Breast epithelium (tissue), 3 donors: Measurements from ENCODE around the gene HMGB4.

Source experiments
- POLR2AphosphoS5 ChIP-seq, 3 donors: sonication (generic); formaldehyde crosslinking; IDR thresholded peaks; one replicate each; pipeline ENCODE4 v1.6.1; 2017; ENCODE audit warnings: antibody characterized with exemption in 3 of 3
- TF ChIP-seq, protein P1 (sequence below), 3 donors: fragments of 450-650 bp; IDR thresholded peaks; one replicate each; pipeline ENCODE4 v1.5.1; 2016 to 2017; ENCODE audit warnings: antibody characterized with exemption in 3 of 3, mild to moderate bottlenecking in 3 of 3, moderate library complexity in 3 of 3

DNA sequence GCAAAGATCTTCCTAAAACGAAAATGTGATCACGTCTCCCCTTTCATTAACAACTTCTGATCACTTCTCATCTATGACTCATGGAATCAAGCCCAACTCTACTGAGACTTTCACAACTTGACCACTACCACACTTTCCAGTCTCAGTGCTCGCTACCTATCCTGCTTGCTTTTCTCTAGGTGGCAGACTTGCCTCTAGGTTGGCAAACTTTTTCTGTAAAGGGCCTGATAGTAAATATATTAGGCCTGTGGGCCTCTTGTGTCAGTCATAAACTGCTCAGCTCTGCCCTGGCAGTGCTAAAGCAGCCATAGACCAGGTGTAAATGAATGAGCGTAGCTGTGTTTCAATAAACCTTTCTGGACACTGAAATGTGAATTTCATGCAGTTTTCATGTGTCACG, 21.5 kb upstream of the HMGB4 start:
- TF ChIP-seq, protein P1, sequence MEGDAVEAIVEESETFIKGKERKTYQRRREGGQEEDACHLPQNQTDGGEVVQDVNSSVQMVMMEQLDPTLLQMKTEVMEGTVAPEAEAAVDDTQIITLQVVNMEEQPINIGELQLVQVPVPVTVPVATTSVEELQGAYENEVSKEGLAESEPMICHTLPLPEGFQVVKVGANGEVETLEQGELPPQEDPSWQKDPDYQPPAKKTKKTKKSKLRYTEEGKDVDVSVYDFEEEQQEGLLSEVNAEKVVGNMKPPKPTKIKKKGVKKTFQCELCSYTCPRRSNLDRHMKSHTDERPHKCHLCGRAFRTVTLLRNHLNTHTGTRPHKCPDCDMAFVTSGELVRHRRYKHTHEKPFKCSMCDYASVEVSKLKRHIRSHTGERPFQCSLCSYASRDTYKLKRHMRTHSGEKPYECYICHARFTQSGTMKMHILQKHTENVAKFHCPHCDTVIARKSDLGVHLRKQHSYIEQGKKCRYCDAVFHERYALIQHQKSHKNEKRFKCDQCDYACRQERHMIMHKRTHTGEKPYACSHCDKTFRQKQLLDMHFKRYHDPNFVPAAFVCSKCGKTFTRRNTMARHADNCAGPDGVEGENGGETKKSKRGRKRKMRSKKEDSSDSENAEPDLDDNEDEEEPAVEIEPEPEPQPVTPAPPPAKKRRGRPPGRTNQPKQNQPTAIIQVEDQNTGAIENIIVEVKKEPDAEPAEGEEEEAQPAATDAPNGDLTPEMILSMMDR (IDR thresholded peaks at IDR 0.05), result no peak
- no peak for TF ChIP-seq POLR2AphosphoS5 (IDR thresholded peaks at IDR 0.05)
